LHCN-M2 (cell line): ENCODE measurements around the gene DMKN. TPM values are rescaled to one million over a fixed set of nuclear protein-coding genes. Genes with fewer than 3 reads are reported as not detected.

Source experiments
- DNase-seq: peaks from one replicate; pipeline ENCODE4 v3.0.0-alpha.2; 2012; ENCODE audit warnings: low read depth
- total RNA-seq: library from RNA; depleted of rRNA; stranded (reverse); fragments of >200 nt; gene quantifications from 2 replicates; pipeline ENCODE4 v1.2.3, GENCODE V29; 2014

DMKN gene
- total RNA-seq, 1 experiment from 2014 or later, result 0.29 TPM

GRCh38 chr19:35549174-35549788 is 35.8 kb upstream of the DMKN start:
- DNase-seq, result peak; percentile 48

- DNase-seq, result no peak
Measured at GRCh38 chr19:35546532-35546931, 33.1 kb upstream of the DMKN start.

GRCh38 chr19:35545855-35546381 is 32.5 kb upstream of the DMKN start:
- peak; percentile 16 for DNase-seq

- peak; percentile 83 for DNase-seq
Measured at GRCh38 chr19:35545001-35545854, 31.8 kb upstream of the DMKN start, which contains the start of gene TMEM147. Gene TMEM147, plus strand, starts transcription at chr19:35545626. Its CDS starts 114 bp downstream, at chr19:35545740.

GRCh38 chr19:35544110-35544802 is 30.8 kb upstream of the DMKN start:
- no peak for DNase-seq

- DNase-seq, result no peak
Measured at GRCh38 chr19:35543280-35544109, 30.0 kb upstream of the DMKN start.

- DNase-seq, result no peak
Measured at GRCh38 chr19:35542209-35542608, 28.8 kb upstream of the DMKN start.

GRCh38 chr19:35540356-35540927 is 27.0 kb upstream of the DMKN start:
- no peak for DNase-seq

GRCh38 chr19:35539850-35540249 is 26.4 kb upstream of the DMKN start:
- no peak for DNase-seq

GRCh38 chr19:35539314-35539713 is 25.9 kb upstream of the DMKN start:
- DNase-seq, result no peak

- DNase-seq, result no peak
Measured at GRCh38 chr19:35534803-35535480, 21.5 kb upstream of the DMKN start.

GRCh38 chr19:35533822-35534392 is 20.5 kb upstream of the DMKN start:
- DNase-seq, result no peak

- DNase-seq, result no peak
Measured at GRCh38 chr19:35533201-35533821, 19.9 kb upstream of the DMKN start, which contains the start of gene GAPDHS. Gene GAPDHS, plus strand, starts transcription at chr19:35533456. Its CDS starts 72 bp downstream, at chr19:35533528.

- no peak for DNase-seq
Measured at GRCh38 chr19:35531291-35531690, 17.8 kb upstream of the DMKN start.

- DNase-seq, result no peak
Measured at GRCh38 chr19:35529241-35530218, 16.1 kb upstream of the DMKN start.

- peak; percentile 41 for DNase-seq
Measured at GRCh38 chr19:35528218-35529038, 15.0 kb upstream of the DMKN start, which contains the start of gene SBSN. Gene SBSN, minus strand, starts transcription at chr19:35528311. Its CDS starts 30 bp downstream, at chr19:35528281.

- no peak for DNase-seq
Measured at GRCh38 chr19:35525873-35526272, 12.4 kb upstream of the DMKN start.
